ENCODE results near the gene PPFIA1. TPM values are rescaled to one million over a fixed set of nuclear protein-coding genes. Genes with fewer than 3 reads are reported as not detected.
"Not testable (repeated sequence)": the region's sequence is repeated elsewhere in the genome, so short reads cannot be mapped to it uniquely, and the experiment has no call there.

PPFIA1 gene
- total RNA-seq, 1 donor = 69.5 TPM

DNA sequence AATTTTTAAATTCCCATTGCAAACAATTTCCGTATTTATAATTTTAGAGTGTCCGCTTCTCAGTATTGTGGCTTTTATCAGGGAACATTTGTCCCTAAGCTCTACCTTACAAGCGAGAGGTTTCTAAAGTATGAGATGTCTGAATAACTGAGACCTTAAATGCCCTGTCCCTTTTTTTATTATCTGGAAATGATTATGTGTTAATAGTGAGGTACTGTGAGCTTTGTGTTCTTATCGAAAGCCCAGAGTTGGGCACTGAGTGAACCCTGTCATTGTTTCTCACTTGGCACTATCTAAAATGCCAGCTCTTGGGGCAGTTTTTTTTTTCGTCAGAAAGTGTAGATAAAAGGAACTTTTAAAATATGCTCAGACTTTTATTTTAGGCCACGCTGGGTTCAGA, 137.3 kb downstream of the PPFIA1 start:
- no peak overlapping the region for H3K4me3 ChIP-seq (ENCODE audit: low read depth, low read length)
- no peak for DNase-seq (ENCODE audit: low read depth)
- TF ChIP-seq, protein P1, sequence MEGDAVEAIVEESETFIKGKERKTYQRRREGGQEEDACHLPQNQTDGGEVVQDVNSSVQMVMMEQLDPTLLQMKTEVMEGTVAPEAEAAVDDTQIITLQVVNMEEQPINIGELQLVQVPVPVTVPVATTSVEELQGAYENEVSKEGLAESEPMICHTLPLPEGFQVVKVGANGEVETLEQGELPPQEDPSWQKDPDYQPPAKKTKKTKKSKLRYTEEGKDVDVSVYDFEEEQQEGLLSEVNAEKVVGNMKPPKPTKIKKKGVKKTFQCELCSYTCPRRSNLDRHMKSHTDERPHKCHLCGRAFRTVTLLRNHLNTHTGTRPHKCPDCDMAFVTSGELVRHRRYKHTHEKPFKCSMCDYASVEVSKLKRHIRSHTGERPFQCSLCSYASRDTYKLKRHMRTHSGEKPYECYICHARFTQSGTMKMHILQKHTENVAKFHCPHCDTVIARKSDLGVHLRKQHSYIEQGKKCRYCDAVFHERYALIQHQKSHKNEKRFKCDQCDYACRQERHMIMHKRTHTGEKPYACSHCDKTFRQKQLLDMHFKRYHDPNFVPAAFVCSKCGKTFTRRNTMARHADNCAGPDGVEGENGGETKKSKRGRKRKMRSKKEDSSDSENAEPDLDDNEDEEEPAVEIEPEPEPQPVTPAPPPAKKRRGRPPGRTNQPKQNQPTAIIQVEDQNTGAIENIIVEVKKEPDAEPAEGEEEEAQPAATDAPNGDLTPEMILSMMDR (IDR thresholded peaks at IDR 0.05; ENCODE audit: insufficient read depth, low read depth, low read length) = no peak

DNA sequence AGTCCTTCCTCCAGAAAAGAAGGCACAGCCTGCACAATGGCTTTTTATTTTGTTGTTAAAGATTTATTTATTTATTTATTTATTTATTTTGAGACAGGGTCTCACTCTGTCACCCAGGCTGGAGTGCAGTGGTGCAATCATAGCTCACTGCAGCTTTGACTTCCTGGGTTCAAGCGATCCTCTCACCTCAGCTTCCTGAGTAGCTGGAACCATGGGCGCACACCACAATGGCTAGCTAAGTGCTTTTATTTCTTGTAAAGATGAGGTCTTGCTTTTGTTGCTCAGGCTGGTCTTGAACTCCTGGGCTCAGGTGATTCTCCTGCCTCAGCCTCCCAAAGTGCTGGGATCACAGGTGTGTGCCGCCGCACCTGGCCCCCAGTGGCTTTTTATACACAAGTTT, 137.8 kb downstream of the PPFIA1 start:
- DNase-seq (ENCODE audit: low read depth); H3K4me3 ChIP-seq (ENCODE audit: low read depth, low read length): not testable (repeated sequence)

- no peak for DNase-seq (ENCODE audit: low read depth)
- no peak overlapping the region for H3K4me3 ChIP-seq (ENCODE audit: low read depth, low read length)
- TF ChIP-seq, protein P1 (IDR thresholded peaks at IDR 0.05; ENCODE audit: insufficient read depth, low read depth, low read length) = no peak
Measured at GRCh38 chr11:70409437-70409836, 138.9 kb downstream of the PPFIA1 start.

DNA sequence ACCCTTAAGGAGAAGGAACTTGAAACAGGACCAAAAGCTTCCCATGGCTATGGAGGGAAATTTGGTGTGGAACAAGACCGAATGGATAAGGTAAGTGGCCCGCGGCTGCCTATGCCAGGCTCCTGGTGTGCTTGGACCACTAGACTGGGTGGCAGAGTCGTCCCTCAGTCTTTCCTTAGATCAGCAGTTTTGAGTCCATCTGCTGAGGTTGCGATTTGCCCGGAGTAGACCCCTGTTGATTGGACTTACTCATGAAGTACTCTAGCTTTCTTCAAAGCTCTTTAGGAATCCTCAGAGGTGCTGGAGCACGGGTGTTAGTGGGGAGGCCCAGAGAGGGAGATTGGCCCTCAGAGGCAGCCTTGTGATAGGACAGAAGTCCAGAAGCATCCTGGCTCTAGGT, 139.4 kb downstream of the PPFIA1 start:
- DNase-seq (ENCODE audit: low read depth) = no peak
- H3K4me3 ChIP-seq (ENCODE audit: low read depth, low read length) = no peak overlapping the region
- TF ChIP-seq, protein P1 (IDR thresholded peaks at IDR 0.05; ENCODE audit: insufficient read depth, low read depth, low read length) = no peak

GRCh38 chr11:70410276-70411205, 140.1 kb downstream of the PPFIA1 start:
- no peak for DNase-seq (ENCODE audit: low read depth)
- H3K4me3 ChIP-seq (ENCODE audit: low read depth, low read length) = no peak overlapping the region
- TF ChIP-seq, protein P1 (IDR thresholded peaks at IDR 0.05; ENCODE audit: insufficient read depth, low read depth, low read length) = no peak

DNA sequence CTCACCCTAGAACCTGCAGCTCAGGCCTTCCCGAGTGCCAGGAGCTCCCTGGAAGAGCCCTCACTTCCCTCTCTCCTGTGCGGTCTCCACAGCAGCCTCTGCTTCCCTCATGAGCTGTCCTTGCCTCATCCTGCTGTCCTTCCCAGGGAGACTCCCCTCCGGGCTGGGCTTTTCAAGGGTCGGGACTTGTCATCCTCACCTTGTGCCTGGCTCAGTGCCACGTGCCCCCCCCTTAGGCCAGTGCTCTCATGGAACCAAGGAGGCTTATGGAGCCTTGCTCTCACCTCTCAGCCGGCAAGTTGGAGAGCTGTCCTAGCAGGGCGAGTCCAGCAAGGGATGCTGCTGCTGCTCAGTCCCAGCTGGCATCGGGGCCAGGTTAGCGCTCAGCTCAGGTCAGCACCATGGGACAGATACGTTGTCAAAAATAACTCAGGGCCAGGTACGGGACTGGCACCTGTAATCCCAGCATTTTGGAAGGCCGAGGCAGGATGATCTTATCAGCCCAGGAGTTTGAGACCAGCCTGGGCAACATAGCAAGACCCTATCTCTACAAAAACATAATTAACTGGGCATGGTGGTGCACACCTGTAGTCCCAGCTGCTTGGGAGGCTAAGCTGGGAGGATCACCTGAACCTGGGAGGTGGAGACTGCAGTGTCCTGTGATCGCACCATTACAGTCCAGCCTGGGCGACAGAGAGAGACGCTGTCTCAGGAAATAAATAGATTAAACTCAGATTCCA, 141.4 kb downstream of the PPFIA1 start:
- no peak for DNase-seq (ENCODE audit: low read depth)
- TF ChIP-seq, protein P1 (IDR thresholded peaks at IDR 0.05; ENCODE audit: insufficient read depth, low read depth, low read length) = no peak

DNA sequence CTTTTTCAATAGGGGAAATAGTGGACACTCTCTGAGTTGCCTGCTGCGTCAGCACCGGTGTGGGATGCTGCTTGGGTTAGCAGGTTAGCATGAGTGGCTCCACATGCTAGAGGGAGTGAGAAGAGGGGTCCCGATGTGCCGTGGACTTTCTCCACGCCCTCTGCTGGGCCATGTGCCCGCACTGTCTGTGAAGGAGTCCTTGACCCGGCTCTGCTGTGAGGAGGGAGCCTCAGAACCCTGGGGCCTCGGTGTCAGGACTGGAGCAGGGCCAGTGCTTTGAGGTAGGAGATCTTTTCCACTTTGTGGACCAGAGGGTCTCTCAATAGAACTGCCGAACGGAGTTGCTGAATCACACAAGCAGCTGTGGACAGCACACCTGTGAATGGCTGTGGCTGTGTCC, 142.7 kb downstream of the PPFIA1 start:
- TF ChIP-seq, protein P1 (IDR thresholded peaks at IDR 0.05; ENCODE audit: insufficient read depth, low read depth, low read length) = no peak
- DNase-seq (ENCODE audit: low read depth) = no peak
- H3K4me3 ChIP-seq (ENCODE audit: low read depth, low read length) = no peak overlapping the region

More for the DNA sequence above, 141.4 kb downstream of the PPFIA1 start:
- H3K4me3 ChIP-seq (ENCODE audit: low read depth, low read length) = no peak overlapping the region
